SK-N-SH (cell line): ENCODE data around the gene VAMP2. TPM values are rescaled to one million over a fixed set of nuclear protein-coding genes. Genes with fewer than 3 reads are reported as not detected.

Experiments used
- CTCF ChIA-PET: fragments of 300-600, 350-600 bp; formaldehyde crosslinking; extraction: SDS; loops from one replicate; lab custom pipeline; 2021; lab: Yijun Ruan, JAX
- POLR2A ChIA-PET: fragments of 350-600 bp; sonication (Branson Sonifier 250); formaldehyde crosslinking; extraction: SDS; loops from one replicate; lab custom pipeline; 2020; ENCODE audit warnings: antibody characterized with exemption, inconsistent platforms; lab: Yijun Ruan, JAX
- DNase-seq: peaks from one replicate; pipeline ENCODE4 v3.0.0; 2012
- H2AFZ ChIP-seq: fragments of 200-600 bp; sonication (generic); 2 replicates; pipeline ENCODE4 v1.8.1; 2016; ENCODE audit warnings: antibody characterized with exemption, mild to moderate bottlenecking, low read depth
- H3F3A ChIP-seq: fragments of 200-600 bp; sonication (generic); replicated peaks from 2 replicates; pipeline ENCODE3; 2016; ENCODE audit warnings: antibody characterized with exemption, mild to moderate bottlenecking; ENCODE audit not compliant: insufficient read depth
- H3K27ac ChIP-seq, 2 experiments: fragments of 200-500 bp in 1 of 2; fragments of 200-600 bp in 1 of 2; sonication (Bioruptor generic) in 1 of 2; sonication (generic), shearing (Covaris generic) in 1 of 2; 2 replicates each; pipeline versions ENCODE4 v1.5.1 to v1.6.1; 2014 to 2016; ENCODE audit warnings: low read depth in 2 of 2, inconsistent platforms in 1 of 2, low read length in 1 of 2, mild to moderate bottlenecking in 1 of 2, mixed read lengths in 1 of 2
- H3K27me3 ChIP-seq: fragments of 200-600 bp; sonication (generic), shearing (Covaris generic); 2 replicates; pipeline ENCODE4 v1.6.1; 2016; ENCODE audit warnings: mixed run types; ENCODE audit not compliant: insufficient read depth
- H3K36me3 ChIP-seq, 2 experiments: fragments of 200-500 bp in 1 of 2; fragments of 200-600 bp in 1 of 2; sonication (Bioruptor generic) in 1 of 2; sonication (generic) in 1 of 2; replicated peaks in 1 of 2; 2 replicates each; pipeline versions ENCODE3 to v1.5.1; 2014 to 2016; ENCODE audit warnings: low read length in 1 of 2, mild to moderate bottlenecking in 1 of 2; ENCODE audit not compliant: insufficient read depth in 2 of 2, control insufficient read depth in 1 of 2
- H3K4me1 ChIP-seq, 2 experiments: fragments of 200-500 bp in 1 of 2; fragments of 200-600 bp in 1 of 2; sonication (Bioruptor generic) in 1 of 2; sonication (generic), shearing (Covaris generic) in 1 of 2; 2 replicates each; pipeline versions ENCODE4 v1.5.1 to v1.6.1; 2014 to 2016; ENCODE audit warnings: low read depth in 1 of 2, low read length in 1 of 2, mixed run types in 1 of 2; ENCODE audit not compliant: insufficient read depth in 2 of 2, control insufficient read depth in 1 of 2
- H3K4me2 ChIP-seq: fragments of 200-600 bp; sonication (generic), shearing (Covaris generic); 2 replicates; pipeline ENCODE4 v1.6.1; 2017; ENCODE audit warnings: mixed run types
- H3K4me3 ChIP-seq, 2 experiments: fragments of 200-500 bp in 1 of 2; fragments of 200-600 bp in 1 of 2; sonication (Bioruptor generic) in 1 of 2; sonication (generic), shearing (Covaris generic) in 1 of 2; 2 replicates each; pipeline versions ENCODE4 v1.5.1 to v1.8.1; 2014 to 2016; ENCODE audit warnings: low read depth in 2 of 2, inconsistent platforms in 1 of 2, low read length in 1 of 2, mild to moderate bottlenecking in 1 of 2, mixed read lengths in 1 of 2, moderate library complexity in 1 of 2
- H3K79me2 ChIP-seq: fragments of 200-600 bp; sonication (generic); 2 replicates; pipeline ENCODE4 v1.8.1; 2017; ENCODE audit warnings: mild to moderate bottlenecking; ENCODE audit not compliant: insufficient read depth
- H3K9ac ChIP-seq: fragments of 200-600 bp; sonication (generic); 2 replicates; pipeline ENCODE4 v1.6.1; 2017; ENCODE audit warnings: mixed run types
- H3K9me2 ChIP-seq: fragments of 200-600 bp; sonication (generic); 2 replicates; pipeline ENCODE4 v1.6.1; 2017; ENCODE audit warnings: mixed run types
- H3K9me3 ChIP-seq: fragments of 200-600 bp; sonication (generic); 2 replicates; pipeline ENCODE4 v1.6.1; 2017; ENCODE audit warnings: mixed run types, mild to moderate bottlenecking, moderate library complexity
- H4K20me1 ChIP-seq: fragments of 200-600 bp; sonication (generic); 2 replicates; pipeline ENCODE4 v1.6.1; 2017; ENCODE audit warnings: mild to moderate bottlenecking, mixed run types; ENCODE audit not compliant: insufficient read depth
- EZH2phosphoT487 ChIP-seq: fragments of 200-600 bp; sonication (generic); IDR thresholded peaks from 2 replicates; pipeline ENCODE4 v1.6.1; 2017; ENCODE audit warnings: low read depth, mixed run types, mild to moderate bottlenecking, antibody characterized with exemption, moderate library complexity, borderline replicate concordance
- FOXJ3 ChIP-seq: sonication (generic); formaldehyde crosslinking; IDR thresholded peaks from 2 replicates; pipeline ENCODE4 v1.5.1; 2020; ENCODE audit warnings: mild to moderate bottlenecking, missing genetic modification reagents
- FOXM1 ChIP-seq: IDR thresholded peaks from 2 replicates; pipeline ENCODE4 v1.4.0; 2012; ENCODE audit warnings: low read depth, mild to moderate bottlenecking
- GATA2 ChIP-seq: sonication (generic); formaldehyde crosslinking; IDR thresholded peaks from 2 replicates; pipeline ENCODE4 v1.5.0; 2020; ENCODE audit warnings: mild to moderate bottlenecking, missing genetic modification reagents
- IRF3 ChIP-seq: fragments of 150-350 bp; IDR thresholded peaks from 2 replicates; pipeline ENCODE4 v1.6.1; 2016; ENCODE audit warnings: mild to moderate bottlenecking, low read depth, low read length
- JUND ChIP-seq: IDR thresholded peaks from 2 replicates; pipeline ENCODE4 v1.4.0; 2012
- MEF2A ChIP-seq: IDR thresholded peaks from 2 replicates; pipeline ENCODE4 v1.4.0; 2012; ENCODE audit warnings: low read depth, borderline replicate concordance
- MXI1 ChIP-seq: IDR thresholded peaks from 2 replicates; pipeline ENCODE4 v1.6.1; 2012; ENCODE audit warnings: mild to moderate bottlenecking, low read depth, low read length, improper control_type of control experiment
- NRF1 ChIP-seq: IDR thresholded peaks from 2 replicates; pipeline ENCODE4 v1.6.1; 2012; ENCODE audit warnings: low read depth, mild to moderate bottlenecking, low read length
- PBX3 ChIP-seq: IDR thresholded peaks from 2 replicates; pipeline ENCODE4; 2012
- POLR2AphosphoS5 ChIP-seq: IDR thresholded peaks from 2 replicates; pipeline ENCODE4 v1.6.1; 2012; ENCODE audit warnings: low read depth, low read length
- RCOR1 ChIP-seq: fragments of 150-350 bp; IDR thresholded peaks from 2 replicates; pipeline ENCODE4 v1.6.1; 2017; ENCODE audit warnings: antibody characterized with exemption, low read length
- RXRA ChIP-seq: IDR thresholded peaks from 2 replicates; pipeline ENCODE4 v1.4.0; 2012; ENCODE audit warnings: low read depth, mild to moderate bottlenecking, borderline replicate concordance
- SMC3 ChIP-seq: IDR thresholded peaks from 2 replicates; pipeline ENCODE4 v1.6.1; 2012; ENCODE audit warnings: low read depth, low read length, improper control_type of control experiment
- TAF1 ChIP-seq: IDR thresholded peaks from 2 replicates; pipeline ENCODE4 v1.6.1; 2012; ENCODE audit warnings: low read depth, mild to moderate bottlenecking, low read length, moderate library complexity, borderline replicate concordance
- TEAD4 ChIP-seq: IDR thresholded peaks from 2 replicates; pipeline ENCODE4 v1.4.0; 2012; ENCODE audit warnings: mild to moderate bottlenecking, borderline replicate concordance; ENCODE audit not compliant: insufficient read depth
- USF2 ChIP-seq: fragments of 150-350 bp; IDR thresholded peaks from 2 replicates; pipeline ENCODE4 v1.6.1; 2017; ENCODE audit warnings: antibody characterized with exemption, low read length, low read depth, borderline replicate concordance
- WGBS: methylation state at CpG from one replicate; pipeline ENCODE4 v1.1.6; 2017; ENCODE audit warnings: low lambda C conversion rate; 5-methylcytosine and 5-hydroxymethylcytosine counted together
- polyA plus RNA-seq, 3 experiments: library from polyadenylated mRNA; depleted of rRNA; stranded (reverse); fragments of >200 nt; gene quantifications; 2 replicates each; pipeline ENCODE4 v1.2.3, GENCODE V29; 2012
- TF ChIP-seq, protein P1 (sequence below): IDR thresholded peaks from 2 replicates; pipeline ENCODE4 v1.4.0; 2012; ENCODE audit warnings: low read depth
- TF ChIP-seq, protein P2 (sequence below): fragments of 200-600 bp; sonication (generic); IDR thresholded peaks from 2 replicates; pipeline ENCODE4 v1.6.1; 2017; ENCODE audit warnings: antibody characterized with exemption, mild to moderate bottlenecking, moderate library complexity
- TF ChIP-seq, protein P3 (sequence below): IDR thresholded peaks from 2 replicates; pipeline ENCODE4 v1.4.0; 2012; ENCODE audit warnings: low read depth, borderline replicate concordance

VAMP2 gene
- polyA plus RNA-seq, 1 of the 3 experiments (the other 2 are of a cell fraction), result 42.0 TPM

DNA sequence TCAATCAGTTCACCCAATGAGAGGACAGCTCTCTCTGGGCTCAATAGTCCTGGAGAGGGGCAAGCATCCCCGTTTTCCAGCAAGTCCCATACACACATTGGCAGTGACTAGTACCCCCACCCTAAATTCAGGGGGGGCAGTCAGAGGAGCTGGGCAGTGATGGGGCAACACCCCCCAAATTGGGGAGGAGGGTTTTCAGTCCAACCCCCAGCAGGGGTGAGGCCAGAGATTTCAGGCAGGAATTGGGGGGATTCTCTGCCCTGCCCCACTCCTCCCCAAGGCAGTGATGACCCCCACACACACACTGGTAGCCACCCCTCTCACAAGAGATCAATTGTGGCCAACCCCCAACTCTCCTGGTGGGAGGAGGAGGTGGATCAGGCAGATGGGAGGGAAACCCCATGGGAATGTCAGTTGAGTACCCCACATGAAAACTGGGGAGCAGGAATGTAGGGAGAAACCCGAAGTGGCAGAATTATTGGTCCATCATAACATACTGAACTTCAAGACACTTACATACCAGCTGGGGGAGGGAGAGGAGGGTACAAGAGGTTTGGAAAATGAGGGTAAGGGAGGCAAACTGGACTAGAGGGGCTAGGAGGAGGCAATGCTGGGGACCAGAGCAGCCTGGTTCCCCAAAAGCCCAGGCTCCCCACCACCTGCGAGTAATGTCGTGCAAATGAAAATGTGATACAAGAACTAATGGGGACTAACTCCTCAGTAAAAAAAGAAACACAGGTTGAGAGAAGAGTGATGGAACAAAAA is 3.1 kb downstream of the VAMP2 start:
- TF ChIP-seq, protein P1, sequence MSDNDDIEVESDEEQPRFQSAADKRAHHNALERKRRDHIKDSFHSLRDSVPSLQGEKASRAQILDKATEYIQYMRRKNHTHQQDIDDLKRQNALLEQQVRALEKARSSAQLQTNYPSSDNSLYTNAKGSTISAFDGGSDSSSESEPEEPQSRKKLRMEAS, result no peak
- no peak for TF ChIP-seq FOXJ3
- no peak for TF ChIP-seq MEF2A
- no peak for TF ChIP-seq RCOR1
- TF ChIP-seq RXRA, result no peak
- TF ChIP-seq FOXM1, result no peak
- no peak for TF ChIP-seq JUND
- no peak for TF ChIP-seq IRF3
- TF ChIP-seq MXI1, result no peak
- no peak for TF ChIP-seq GATA2 (CRISPR knock-in tag)
- TF ChIP-seq, protein P2, sequence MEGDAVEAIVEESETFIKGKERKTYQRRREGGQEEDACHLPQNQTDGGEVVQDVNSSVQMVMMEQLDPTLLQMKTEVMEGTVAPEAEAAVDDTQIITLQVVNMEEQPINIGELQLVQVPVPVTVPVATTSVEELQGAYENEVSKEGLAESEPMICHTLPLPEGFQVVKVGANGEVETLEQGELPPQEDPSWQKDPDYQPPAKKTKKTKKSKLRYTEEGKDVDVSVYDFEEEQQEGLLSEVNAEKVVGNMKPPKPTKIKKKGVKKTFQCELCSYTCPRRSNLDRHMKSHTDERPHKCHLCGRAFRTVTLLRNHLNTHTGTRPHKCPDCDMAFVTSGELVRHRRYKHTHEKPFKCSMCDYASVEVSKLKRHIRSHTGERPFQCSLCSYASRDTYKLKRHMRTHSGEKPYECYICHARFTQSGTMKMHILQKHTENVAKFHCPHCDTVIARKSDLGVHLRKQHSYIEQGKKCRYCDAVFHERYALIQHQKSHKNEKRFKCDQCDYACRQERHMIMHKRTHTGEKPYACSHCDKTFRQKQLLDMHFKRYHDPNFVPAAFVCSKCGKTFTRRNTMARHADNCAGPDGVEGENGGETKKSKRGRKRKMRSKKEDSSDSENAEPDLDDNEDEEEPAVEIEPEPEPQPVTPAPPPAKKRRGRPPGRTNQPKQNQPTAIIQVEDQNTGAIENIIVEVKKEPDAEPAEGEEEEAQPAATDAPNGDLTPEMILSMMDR, result no peak
- no peak for TF ChIP-seq EZH2phosphoT487
- no peak for TF ChIP-seq TAF1
- TF ChIP-seq POLR2AphosphoS5, result no peak
- no peak for TF ChIP-seq TEAD4
- TF ChIP-seq SMC3, result no peak
- TF ChIP-seq PBX3, result no peak
- TF ChIP-seq NRF1, result no peak
- TF ChIP-seq USF2, result no peak
- TF ChIP-seq, protein P3, sequence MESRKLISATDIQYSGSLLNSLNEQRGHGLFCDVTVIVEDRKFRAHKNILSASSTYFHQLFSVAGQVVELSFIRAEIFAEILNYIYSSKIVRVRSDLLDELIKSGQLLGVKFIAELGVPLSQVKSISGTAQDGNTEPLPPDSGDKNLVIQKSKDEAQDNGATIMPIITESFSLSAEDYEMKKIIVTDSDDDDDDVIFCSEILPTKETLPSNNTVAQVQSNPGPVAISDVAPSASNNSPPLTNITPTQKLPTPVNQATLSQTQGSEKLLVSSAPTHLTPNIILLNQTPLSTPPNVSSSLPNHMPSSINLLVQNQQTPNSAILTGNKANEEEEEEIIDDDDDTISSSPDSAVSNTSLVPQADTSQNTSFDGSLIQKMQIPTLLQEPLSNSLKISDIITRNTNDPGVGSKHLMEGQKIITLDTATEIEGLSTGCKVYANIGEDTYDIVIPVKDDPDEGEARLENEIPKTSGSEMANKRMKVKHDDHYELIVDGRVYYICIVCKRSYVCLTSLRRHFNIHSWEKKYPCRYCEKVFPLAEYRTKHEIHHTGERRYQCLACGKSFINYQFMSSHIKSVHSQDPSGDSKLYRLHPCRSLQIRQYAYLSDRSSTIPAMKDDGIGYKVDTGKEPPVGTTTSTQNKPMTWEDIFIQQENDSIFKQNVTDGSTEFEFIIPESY, result no peak
- TF ChIP-seq, all 33 proteins: peak for 0
- POLR2A ChIA-PET, result no interaction called here
- Histone ChIP-seq H3K4me2 (no peak overlapping the region), H3K9me2 (no peaks in the 10 kb centered on the region), H3K27me3 (no peaks in the 10 kb centered on the region), H3K9ac (no peak overlapping the region), H4K20me1 (no peaks in the 10 kb centered on the region; the same call in 1 of the 2 replicates), H2AFZ (no peak overlapping the region), H3K79me2 (peaks cover 47% of the 10 kb centered on the region), H3K4me1 (peaks cover 35 to 47% of the 10 kb centered on the region in 2 experiments), H3F3A (peaks cover 44% of the 10 kb centered on the region), H3K27ac (no peak overlapping the region), H3K36me3 (peaks cover 15 to 23% of the 10 kb centered on the region in 2 experiments), H3K9me3 (no peaks in the 10 kb centered on the region), H3K4me3 (0 out of 4 replicates have a peak overlapping the region, but pooled peaks of 1 of the 2 experiments have one; percentile 10)
- DNase-seq, result no peak
- WGBS, result 88% methylated on average over 4 of the region's 4 CpGs
- CTCF ChIA-PET, result interaction anchor here (0.6 to 9.4 kb wide), 12 partner anchors 10 to 222 kb away, joined by 3 to 98 read pairs (median 6); partner anchors contain the start of genes HES7 and TMEM107
